HG02884 (cell line): Measurements from ENCODE around the gene FCN1.
"Not testable (repeated sequence)": the region's sequence is repeated elsewhere in the genome, so short reads cannot be mapped to it uniquely, and the experiment has no call there.

ENCODE experiments used
- ATAC-seq: cut with Tn5 transposase; IDR thresholded peaks from one replicate; pipeline ENCODE4 v1.9.1; 2021; ENCODE audit warnings: mild to moderate bottlenecking, moderate library complexity; ENCODE audit not compliant: unreplicated experiment

FCN1 gene

GRCh38 chr9:134860510-134860909 lies 57.2 kb downstream of the FCN1 start:
- no peak for ATAC-seq

DNA sequence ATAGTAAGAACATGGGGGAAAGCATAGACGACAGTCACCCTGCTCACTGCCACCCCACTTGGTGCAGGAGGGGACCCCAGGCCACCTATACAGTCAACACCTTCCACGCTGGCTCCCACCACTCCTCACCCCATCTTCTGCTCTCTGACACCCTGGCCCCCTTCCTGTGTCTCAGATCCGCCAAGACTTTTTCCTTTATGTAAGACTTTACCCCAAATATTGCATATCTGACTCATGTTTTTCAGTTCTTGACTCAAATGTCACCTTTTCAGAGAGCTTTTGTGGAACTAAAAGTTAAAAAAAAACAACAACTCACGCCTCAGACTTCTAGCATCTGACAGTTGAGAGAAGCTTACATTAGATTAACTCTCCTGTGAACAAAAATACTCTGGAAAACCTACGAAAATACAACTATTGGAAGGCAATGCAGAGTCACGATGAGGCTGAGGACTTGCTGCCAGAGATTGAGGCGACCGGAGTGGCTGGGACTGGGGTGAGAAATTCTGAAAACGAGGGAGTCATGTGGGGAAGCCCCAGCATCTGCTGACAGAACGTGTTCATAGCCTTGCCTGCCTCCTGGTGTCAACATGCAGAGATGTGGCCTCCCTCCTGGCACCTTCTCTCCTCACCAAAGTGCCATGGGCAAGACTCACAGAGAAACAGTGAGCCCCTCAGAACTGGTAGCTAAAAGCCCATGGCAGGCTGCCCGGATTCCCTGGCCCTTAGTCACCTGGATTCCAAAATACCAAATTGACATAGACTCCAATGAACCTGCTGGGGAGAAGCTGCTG lies 59.5 kb downstream of the FCN1 start:
- ATAC-seq: peak; percentile 76

DNA sequence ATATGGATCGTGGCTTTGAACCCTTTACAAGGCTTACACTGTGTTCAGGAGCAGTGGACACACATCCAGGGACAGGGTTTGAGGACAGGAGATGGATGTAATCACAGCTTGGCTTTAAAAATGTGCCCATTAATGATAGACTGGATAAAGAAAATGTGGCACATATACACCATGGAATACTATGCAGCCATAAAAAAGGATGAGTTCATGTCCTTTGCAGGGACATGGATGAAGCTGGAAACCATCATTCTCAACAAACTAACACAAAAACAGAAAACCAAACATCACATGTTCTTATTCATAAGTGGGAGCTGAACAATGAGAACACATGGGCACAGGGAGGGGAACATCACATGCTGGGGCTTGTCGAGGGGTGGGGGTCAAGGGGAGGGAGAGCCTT lies 60.3 kb downstream of the FCN1 start:
- ATAC-seq: not testable (repeated sequence)

GRCh38 chr9:134855900-134856377 lies 61.8 kb downstream of the FCN1 start:
- no peak for ATAC-seq
